ENCODE results near the gene DPP7.

Gene DPP7

GRCh38 chr9:137111788-137112563, 2.6 kb downstream of the DPP7 start:
- DNase-seq (ENCODE audit: low read depth) = no peak

GRCh38 chr9:137110911-137111787, 3.4 kb downstream of the DPP7 start:
- DNase-seq (ENCODE audit: low read depth) = no peak

- no peak for DNase-seq (ENCODE audit: low read depth)
Observed at GRCh38 chr9:137110147-137110910, 4.2 kb downstream of the DPP7 start.

GRCh38 chr9:137109250-137110146, 5.0 kb downstream of the DPP7 start:
- DNase-seq (ENCODE audit: low read depth) = no peak

GRCh38 chr9:137108608-137109249, 5.8 kb downstream of the DPP7 start:
- DNase-seq (ENCODE audit: low read depth) = no peak

GRCh38 chr9:137107982-137108381, 6.6 kb downstream of the DPP7 start:
- no peak for DNase-seq (ENCODE audit: low read depth)

- DNase-seq (ENCODE audit: low read depth) = no peak
Observed at GRCh38 chr9:137107312-137107921, 7.1 kb downstream of the DPP7 start.

GRCh38 chr9:137106662-137107250, 7.8 kb downstream of the DPP7 start:
- no peak for DNase-seq (ENCODE audit: low read depth)

- no peak for DNase-seq (ENCODE audit: low read depth)
Observed at GRCh38 chr9:137105814-137106661, 8.5 kb downstream of the DPP7 start.

GRCh38 chr9:137103206-137103999, 11.1 kb downstream of the DPP7 start:
- no peak for DNase-seq (ENCODE audit: low read depth)

GRCh38 chr9:137099231-137099630, 15.3 kb downstream of the DPP7 start:
- DNase-seq (ENCODE audit: low read depth) = no peak

- no peak for DNase-seq (ENCODE audit: low read depth)
Observed at GRCh38 chr9:137097761-137098462, 16.6 kb downstream of the DPP7 start.

GRCh38 chr9:137096785-137097546, 17.6 kb downstream of the DPP7 start:
- DNase-seq (ENCODE audit: low read depth) = no peak

GRCh38 chr9:137095664-137096517, 18.6 kb downstream of the DPP7 start:
- peak; percentile 84 for DNase-seq (ENCODE audit: low read depth)

GRCh38 chr9:137089232-137089947, 25.1 kb downstream of the DPP7 start:
- DNase-seq (ENCODE audit: low read depth) = no peak

All from T follicular helper cell (primary cell).